ENCODE measurements around the gene CD1C.
"Not testable (repeated sequence)": the region's sequence is repeated elsewhere in the genome, so short reads cannot be mapped to it uniquely, and the experiment has no call there.

The CD1C gene

GRCh38 chr1:158329733-158330132 is 40.0 kb downstream of the CD1C start:
- Histone ChIP-seq H3K4me1 (ENCODE audit: control insufficient read depth, insufficient read depth, low read length) (no peaks in the 10 kb centered on the region), H3K9ac (ENCODE audit: low read length) (no peak overlapping the region), H3K36me3 (ENCODE audit: control insufficient read depth, insufficient read depth, low read length) (no peaks in the 10 kb centered on the region), H3K4me3 (ENCODE audit: low read length) (no peak overlapping the region), H3K27me3 (ENCODE audit: control insufficient read depth, insufficient read depth, low read length) (no peaks in the 10 kb centered on the region), H3K9me3 (ENCODE audit: control insufficient read depth, low read length) (no peaks in the 10 kb centered on the region)

- H3K27me3 ChIP-seq (ENCODE audit: control insufficient read depth, insufficient read depth, low read length), result no peaks in the 10 kb centered on the region
- H3K9me3 ChIP-seq (ENCODE audit: control insufficient read depth, low read length), result no peaks in the 10 kb centered on the region
- H3K36me3 ChIP-seq (ENCODE audit: control insufficient read depth, insufficient read depth, low read length), result no peaks in the 10 kb centered on the region
- H3K4me1 ChIP-seq (ENCODE audit: control insufficient read depth, insufficient read depth, low read length), result no peaks in the 10 kb centered on the region
- no peak overlapping the region for H3K9ac ChIP-seq (ENCODE audit: low read length)
- H3K4me3 ChIP-seq (ENCODE audit: low read length), result no peak overlapping the region
These were observed 40.8 kb downstream of the CD1C start for GRCh38 chr1:158330391-158331105.

- H3K9ac ChIP-seq (ENCODE audit: low read length), result no peak overlapping the region
- H3K4me3 ChIP-seq (ENCODE audit: low read length), result no peak overlapping the region
- no peaks in the 10 kb centered on the region for H3K9me3 ChIP-seq (ENCODE audit: control insufficient read depth, low read length)
- no peaks in the 10 kb centered on the region for H3K4me1 ChIP-seq (ENCODE audit: control insufficient read depth, insufficient read depth, low read length)
- no peaks in the 10 kb centered on the region for H3K36me3 ChIP-seq (ENCODE audit: control insufficient read depth, insufficient read depth, low read length)
- H3K27me3 ChIP-seq (ENCODE audit: control insufficient read depth, insufficient read depth, low read length), result no peaks in the 10 kb centered on the region
These were observed 41.3 kb downstream of the CD1C start for GRCh38 chr1:158331106-158331425.

GRCh38 chr1:158331481-158332150 is 41.9 kb downstream of the CD1C start, which contains the start of gene CD1B:
CD1B (minus strand) TSS chr1:158331531; CDS start chr1:158331423, 108 bp downstream.
- no peak within 1 kb of the TSS for H3K4me3 ChIP-seq (ENCODE audit: low read length)
- H3K27me3 ChIP-seq (ENCODE audit: control insufficient read depth, insufficient read depth, low read length), result no peaks in the 10 kb centered on the region
- H3K4me1 ChIP-seq (ENCODE audit: control insufficient read depth, insufficient read depth, low read length), result no peaks in the 10 kb centered on the region
- no peaks in the 10 kb centered on the region for H3K9me3 ChIP-seq (ENCODE audit: control insufficient read depth, low read length)
- no peak within 1 kb of the TSS for H3K9ac ChIP-seq (ENCODE audit: low read length)
- no peaks in the 10 kb centered on the region for H3K36me3 ChIP-seq (ENCODE audit: control insufficient read depth, insufficient read depth, low read length)

- Histone ChIP-seq H3K9ac (ENCODE audit: low read length) (no peak overlapping the region), H3K4me1 (ENCODE audit: control insufficient read depth, insufficient read depth, low read length) (no peaks in the 10 kb centered on the region), H3K4me3 (ENCODE audit: low read length) (no peak overlapping the region), H3K27me3 (ENCODE audit: control insufficient read depth, insufficient read depth, low read length) (no peaks in the 10 kb centered on the region), H3K9me3 (ENCODE audit: control insufficient read depth, low read length) (no peaks in the 10 kb centered on the region), H3K36me3 (ENCODE audit: control insufficient read depth, insufficient read depth, low read length) (no peaks in the 10 kb centered on the region)
These were observed 43.9 kb downstream of the CD1C start for GRCh38 chr1:158333405-158334155.

- Histone ChIP-seq H3K36me3 (ENCODE audit: control insufficient read depth, insufficient read depth, low read length) (no peaks in the 10 kb centered on the region), H3K4me3 (ENCODE audit: low read length) (no peak overlapping the region), H3K4me1 (ENCODE audit: control insufficient read depth, insufficient read depth, low read length) (no peaks in the 10 kb centered on the region), H3K27me3 (ENCODE audit: control insufficient read depth, insufficient read depth, low read length) (no peaks in the 10 kb centered on the region), H3K9ac (ENCODE audit: low read length) (no peak overlapping the region), H3K9me3 (ENCODE audit: control insufficient read depth, low read length) (no peaks in the 10 kb centered on the region)
These were observed 44.9 kb downstream of the CD1C start for GRCh38 chr1:158334526-158335212.

- no peaks in the 10 kb centered on the region for H3K27me3 ChIP-seq (ENCODE audit: control insufficient read depth, insufficient read depth, low read length)
- H3K4me1 ChIP-seq (ENCODE audit: control insufficient read depth, insufficient read depth, low read length), result no peaks in the 10 kb centered on the region
- H3K9me3 ChIP-seq (ENCODE audit: control insufficient read depth, low read length), result no peaks in the 10 kb centered on the region
- no peak overlapping the region for H3K4me3 ChIP-seq (ENCODE audit: low read length)
- no peaks in the 10 kb centered on the region for H3K36me3 ChIP-seq (ENCODE audit: control insufficient read depth, insufficient read depth, low read length)
- H3K9ac ChIP-seq (ENCODE audit: low read length), result no peak overlapping the region
These were observed 45.5 kb downstream of the CD1C start for GRCh38 chr1:158335213-158335532.

- not testable (repeated sequence) for H3K36me3 ChIP-seq (ENCODE audit: control insufficient read depth, insufficient read depth, low read length); H3K27me3 ChIP-seq (ENCODE audit: control insufficient read depth, insufficient read depth, low read length); H3K9me3 ChIP-seq (ENCODE audit: control insufficient read depth, low read length); H3K9ac ChIP-seq (ENCODE audit: low read length); H3K4me1 ChIP-seq (ENCODE audit: control insufficient read depth, insufficient read depth, low read length); H3K4me3 ChIP-seq (ENCODE audit: low read length)
These were observed 46.7 kb downstream of the CD1C start for GRCh38 chr1:158336413-158336812.
